ENCODE data around the gene PPP1R15B. TPM values are rescaled to one million over a fixed set of nuclear protein-coding genes. Genes with fewer than 3 reads are reported as not detected.

Gene PPP1R15B
- total RNA-seq, 1 donor = 206 TPM

GRCh38 chr1:204418174-204419063 is 6.8 kb upstream of the PPP1R15B start:
- H3K27me3 ChIP-seq (ENCODE audit: insufficient read depth, low read length) = no peaks in the 10 kb centered on the region
- H3K9me3 ChIP-seq (ENCODE audit: low read depth, low read length) = no peaks in the 10 kb centered on the region
- H3K4me3 ChIP-seq (ENCODE audit: low read length) = no peak overlapping the region
- H3K4me1 ChIP-seq (ENCODE audit: insufficient read depth, low read length) = peaks cover 25% of the 10 kb centered on the region

GRCh38 chr1:204417074-204417997 is 5.7 kb upstream of the PPP1R15B start:
- no peaks in the 10 kb centered on the region for H3K9me3 ChIP-seq (ENCODE audit: low read depth, low read length)
- H3K4me3 ChIP-seq (ENCODE audit: low read length) = no peak overlapping the region
- no peaks in the 10 kb centered on the region for H3K27me3 ChIP-seq (ENCODE audit: insufficient read depth, low read length)
- H3K4me1 ChIP-seq (ENCODE audit: insufficient read depth, low read length) = peaks cover 36% of the 10 kb centered on the region

- Histone ChIP-seq H3K27me3 (ENCODE audit: insufficient read depth, low read length) (no peaks in the 10 kb centered on the region), H3K4me1 (ENCODE audit: insufficient read depth, low read length) (peaks cover 40% of the 10 kb centered on the region), H3K4me3 (ENCODE audit: low read length) (no peak overlapping the region), H3K9me3 (ENCODE audit: low read depth, low read length) (no peaks in the 10 kb centered on the region)
These were observed 5.0 kb upstream of the PPP1R15B start for GRCh38 chr1:204416589-204417073.

GRCh38 chr1:204415351-204415750 is 3.7 kb upstream of the PPP1R15B start:
- no peaks in the 10 kb centered on the region for H3K27me3 ChIP-seq (ENCODE audit: insufficient read depth, low read length)
- peaks cover 40% of the 10 kb centered on the region for H3K4me1 ChIP-seq (ENCODE audit: insufficient read depth, low read length)
- H3K4me3 ChIP-seq (ENCODE audit: low read length) = no peak overlapping the region
- H3K9me3 ChIP-seq (ENCODE audit: low read depth, low read length) = no peaks in the 10 kb centered on the region

GRCh38 chr1:204414016-204414415 is 2.4 kb upstream of the PPP1R15B start:
- Histone ChIP-seq H3K4me1 (ENCODE audit: insufficient read depth, low read length) (peaks cover 51% of the 10 kb centered on the region), H3K4me3 (ENCODE audit: low read length) (no peak overlapping the region), H3K27me3 (ENCODE audit: insufficient read depth, low read length) (no peaks in the 10 kb centered on the region), H3K9me3 (ENCODE audit: low read depth, low read length) (no peaks in the 10 kb centered on the region)

GRCh38 chr1:204413170-204413535 is 1.5 kb upstream of the PPP1R15B start:
- Histone ChIP-seq H3K9me3 (ENCODE audit: low read depth, low read length) (no peaks in the 10 kb centered on the region), H3K27me3 (ENCODE audit: insufficient read depth, low read length) (no peaks in the 10 kb centered on the region), H3K4me1 (ENCODE audit: insufficient read depth, low read length) (peaks cover 49% of the 10 kb centered on the region)

GRCh38 chr1:204410688-204411450 is 748 bp downstream of the PPP1R15B start:
- no peaks in the 10 kb centered on the region for H3K27me3 ChIP-seq (ENCODE audit: insufficient read depth, low read length)
- peak overlapping the region; percentile 100 for H3K4me3 ChIP-seq (ENCODE audit: low read length)
- H3K9me3 ChIP-seq (ENCODE audit: low read depth, low read length) = no peaks in the 10 kb centered on the region
- peaks cover 46% of the 10 kb centered on the region for H3K4me1 ChIP-seq (ENCODE audit: insufficient read depth, low read length)

More at GRCh38 chr1:204413170-204413535, 1.5 kb upstream of the PPP1R15B start:
- H3K4me3 ChIP-seq (ENCODE audit: low read length) = no peak overlapping the region

- no peaks in the 10 kb centered on the region for H3K9me3 ChIP-seq (ENCODE audit: low read depth, low read length)
- peaks cover 49% of the 10 kb centered on the region for H3K4me1 ChIP-seq (ENCODE audit: insufficient read depth, low read length)
- no peaks in the 10 kb centered on the region for H3K27me3 ChIP-seq (ENCODE audit: insufficient read depth, low read length)
These were observed 1.6 kb downstream of the PPP1R15B start for GRCh38 chr1:204409836-204410687.

GRCh38 chr1:204409123-204409522 is 2.5 kb downstream of the PPP1R15B start:
- no peaks in the 10 kb centered on the region for H3K27me3 ChIP-seq (ENCODE audit: insufficient read depth, low read length)
- H3K9me3 ChIP-seq (ENCODE audit: low read depth, low read length) = no peaks in the 10 kb centered on the region
- H3K4me3 ChIP-seq (ENCODE audit: low read length) = peak overlapping the region; percentile 100
- peaks cover 45% of the 10 kb centered on the region for H3K4me1 ChIP-seq (ENCODE audit: insufficient read depth, low read length)

More at GRCh38 chr1:204409836-204410687, 1.6 kb downstream of the PPP1R15B start:
- H3K4me3 ChIP-seq (ENCODE audit: low read length) = peak overlapping the region; percentile 100

GRCh38 chr1:204408602-204409001 is 3.0 kb downstream of the PPP1R15B start:
- H3K4me3 ChIP-seq (ENCODE audit: low read length) = peak overlapping the region; percentile 100
- peaks cover 40% of the 10 kb centered on the region for H3K4me1 ChIP-seq (ENCODE audit: insufficient read depth, low read length)
- H3K27me3 ChIP-seq (ENCODE audit: insufficient read depth, low read length) = no peaks in the 10 kb centered on the region
- no peaks in the 10 kb centered on the region for H3K9me3 ChIP-seq (ENCODE audit: low read depth, low read length)

GRCh38 chr1:204408074-204408507 is 3.5 kb downstream of the PPP1R15B start:
- Histone ChIP-seq H3K9me3 (ENCODE audit: low read depth, low read length) (no peaks in the 10 kb centered on the region), H3K4me3 (ENCODE audit: low read length) (peak overlapping the region; percentile 100), H3K27me3 (ENCODE audit: insufficient read depth, low read length) (no peaks in the 10 kb centered on the region), H3K4me1 (ENCODE audit: insufficient read depth, low read length) (peaks cover 35% of the 10 kb centered on the region)

GRCh38 chr1:204407295-204407971 is 4.2 kb downstream of the PPP1R15B start:
- H3K9me3 ChIP-seq (ENCODE audit: low read depth, low read length) = no peaks in the 10 kb centered on the region
- H3K4me1 ChIP-seq (ENCODE audit: insufficient read depth, low read length) = peaks cover 28% of the 10 kb centered on the region
- H3K4me3 ChIP-seq (ENCODE audit: low read length) = peak overlapping the region; percentile 100
- H3K27me3 ChIP-seq (ENCODE audit: insufficient read depth, low read length) = no peaks in the 10 kb centered on the region

GRCh38 chr1:204406621-204407020 is 5.0 kb downstream of the PPP1R15B start:
- peak overlapping the region; percentile 100 for H3K4me3 ChIP-seq (ENCODE audit: low read length)
- no peaks in the 10 kb centered on the region for H3K27me3 ChIP-seq (ENCODE audit: insufficient read depth, low read length)
- peaks cover 24% of the 10 kb centered on the region for H3K4me1 ChIP-seq (ENCODE audit: insufficient read depth, low read length)
- no peaks in the 10 kb centered on the region for H3K9me3 ChIP-seq (ENCODE audit: low read depth, low read length)

Measured in mononuclear cell (primary cell).